Hematopoietic multipotent progenitor cell treated with erythropoietin and hydrocortisone succinate and interleukin-3 and kit ligand, for 4 days (in vitro differentiated cells): Measurements from ENCODE around the gene TLE7.

Experiments
- DNase-seq: peaks from one replicate; pipeline ENCODE4 v3.0.0-alpha.2; 2015

TLE7 gene

GRCh38 chr16:71443714-71444113 lies 1.9 kb upstream of the TLE7 start:
- no peak for DNase-seq

- peak; percentile 20 for DNase-seq
Measured at GRCh38 chr16:71441348-71442050, 355 bp downstream of the TLE7 start.

DNA sequence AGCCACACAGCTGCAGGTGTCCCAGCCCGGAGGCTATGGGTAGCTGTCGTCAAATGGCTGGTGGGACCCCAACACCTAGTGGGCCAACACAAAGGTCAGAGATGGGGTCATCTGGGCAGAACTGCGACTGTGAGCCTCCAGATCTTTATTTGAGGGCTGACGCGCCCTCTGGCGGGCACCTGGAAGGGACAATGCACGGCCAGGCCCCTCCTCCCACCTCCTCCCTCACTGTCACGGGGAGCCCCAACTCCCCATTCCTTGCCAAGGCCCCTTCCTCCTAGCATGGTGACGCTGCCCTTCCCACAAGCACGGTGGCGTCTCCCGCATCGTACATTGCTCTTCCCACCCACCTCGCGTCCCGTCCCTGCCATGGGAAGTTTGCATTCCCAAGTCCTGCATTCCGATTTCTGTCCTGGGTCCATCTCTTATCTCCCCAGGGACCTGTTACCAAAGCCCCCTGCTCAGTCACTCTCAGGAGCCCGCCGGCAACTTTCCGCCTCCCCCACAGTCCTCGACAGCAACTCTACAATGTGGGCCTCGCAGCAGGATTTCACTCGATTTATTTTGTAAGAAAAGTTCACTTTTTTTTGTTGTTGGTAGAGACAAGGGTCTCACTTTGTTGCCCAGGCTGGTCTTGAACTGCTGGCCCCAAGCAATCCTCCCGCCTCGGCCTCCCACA lies 1.0 kb downstream of the TLE7 start:
- peak; percentile 31 for DNase-seq

GRCh38 chr16:71439523-71439922 lies 2.3 kb downstream of the TLE7 start:
- DNase-seq: no peak

- DNase-seq: no peak
Measured at GRCh38 chr16:71436473-71436872, 5.4 kb downstream of the TLE7 start.

DNA sequence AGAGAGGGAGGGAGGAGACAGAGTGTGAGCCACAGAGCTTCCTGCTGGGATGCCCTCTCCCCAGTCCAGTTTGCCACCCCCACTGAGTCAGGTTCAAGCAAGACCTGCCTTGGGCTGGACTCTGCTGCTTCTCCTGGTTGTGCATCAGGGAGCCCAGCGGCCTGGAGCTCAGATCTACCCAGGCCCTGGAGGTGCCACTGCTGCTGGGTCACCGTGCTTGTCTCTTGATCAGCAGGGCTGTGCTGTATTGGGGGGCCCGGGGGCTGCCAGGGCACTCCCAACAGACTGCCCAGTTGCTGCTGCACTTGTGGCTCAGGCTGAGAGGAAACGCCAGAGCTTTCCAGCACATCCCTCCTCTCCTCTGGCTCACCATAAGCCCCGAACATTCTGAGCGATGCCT lies 8.9 kb downstream of the TLE7 start:
- DNase-seq: no peak

GRCh38 chr16:71431991-71432390 lies 9.9 kb downstream of the TLE7 start:
- DNase-seq: no peak

DNA sequence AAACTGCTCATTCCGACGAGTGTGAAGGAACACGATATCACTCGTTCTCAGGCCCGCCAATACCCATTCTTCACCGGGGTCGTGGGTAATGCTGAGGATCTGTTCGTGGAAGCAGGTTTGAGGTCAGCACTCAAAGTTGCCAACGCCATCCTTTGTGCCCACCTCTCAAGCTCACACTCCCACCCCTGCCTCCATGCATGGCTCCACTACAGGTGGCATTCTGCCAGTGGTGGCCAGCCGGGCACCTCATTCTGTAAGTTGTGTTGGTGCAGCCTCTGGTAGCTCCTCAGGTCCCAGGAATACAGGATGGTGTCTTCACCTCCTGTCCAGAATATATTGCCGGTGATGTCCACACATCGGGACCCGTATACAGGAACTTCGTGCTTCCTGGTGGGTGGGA lies 10.7 kb downstream of the TLE7 start:
- no peak for DNase-seq

DNA sequence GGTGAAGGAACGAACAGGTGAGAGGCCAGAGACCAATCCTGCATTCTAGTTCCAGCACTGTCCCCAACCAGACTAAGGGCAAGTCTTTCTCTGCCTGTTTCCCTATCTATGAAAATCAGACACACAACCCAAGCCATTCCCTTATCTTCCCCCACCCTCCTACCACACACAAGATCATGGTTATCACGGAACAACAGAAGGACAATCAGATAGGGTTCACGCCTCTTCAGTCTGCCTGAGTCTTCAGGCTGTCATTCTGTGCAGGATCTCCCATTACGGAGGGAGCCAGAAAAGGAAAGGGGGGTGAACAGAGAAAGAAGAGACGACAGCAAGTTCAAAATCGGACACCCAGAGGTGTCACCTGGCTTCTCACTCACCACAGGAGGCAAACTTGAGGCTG lies 11.1 kb downstream of the TLE7 start:
- DNase-seq: peak; percentile 78

- DNase-seq: no peak
Measured at GRCh38 chr16:71429581-71429980, 12.3 kb downstream of the TLE7 start.

GRCh38 chr16:71428883-71429282 lies 13.0 kb downstream of the TLE7 start:
- no peak for DNase-seq

DNA sequence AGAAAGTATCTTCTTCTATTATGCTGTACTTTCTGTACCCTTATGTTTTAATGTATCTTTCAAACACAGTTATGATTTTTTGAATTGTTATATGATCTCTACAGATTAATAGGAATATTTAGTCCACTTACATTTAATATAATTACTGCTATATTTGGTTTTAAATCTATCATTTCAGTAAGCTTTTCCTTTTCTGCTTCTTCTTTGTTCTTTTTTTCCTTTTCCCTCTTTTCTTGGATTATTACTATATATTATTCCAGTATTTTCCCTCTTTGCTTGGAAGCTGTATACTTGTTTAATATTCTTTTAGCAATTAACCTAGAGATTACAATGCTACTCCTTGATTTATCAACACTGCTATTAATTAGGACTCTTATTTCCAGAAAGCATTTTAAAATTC lies 13.5 kb downstream of the TLE7 start:
- no peak for DNase-seq

GRCh38 chr16:71426880-71427615 lies 14.8 kb downstream of the TLE7 start:
- DNase-seq: no peak

GRCh38 chr16:71426069-71426879 lies 15.6 kb downstream of the TLE7 start:
- peak; percentile 80 for DNase-seq

DNA sequence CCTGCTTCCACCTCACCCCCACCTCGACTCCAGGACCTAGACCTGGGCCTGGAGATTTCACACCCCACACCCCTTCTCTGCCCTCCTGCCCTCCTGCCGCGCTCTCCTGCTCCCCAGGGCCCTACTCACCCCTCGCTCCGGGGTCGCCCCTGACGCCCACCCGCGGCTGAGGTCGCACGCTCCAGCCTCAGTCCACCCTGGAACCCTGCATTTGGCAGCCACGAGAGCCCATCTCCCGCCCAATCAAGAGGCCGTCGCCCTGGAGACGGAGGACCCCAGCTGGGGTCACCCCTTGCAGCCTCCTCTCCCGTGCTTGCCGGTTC lies 16.1 kb downstream of the TLE7 start:
- no peak for DNase-seq

GRCh38 chr16:71424626-71425025 lies 17.2 kb downstream of the TLE7 start:
- DNase-seq: no peak

DNA sequence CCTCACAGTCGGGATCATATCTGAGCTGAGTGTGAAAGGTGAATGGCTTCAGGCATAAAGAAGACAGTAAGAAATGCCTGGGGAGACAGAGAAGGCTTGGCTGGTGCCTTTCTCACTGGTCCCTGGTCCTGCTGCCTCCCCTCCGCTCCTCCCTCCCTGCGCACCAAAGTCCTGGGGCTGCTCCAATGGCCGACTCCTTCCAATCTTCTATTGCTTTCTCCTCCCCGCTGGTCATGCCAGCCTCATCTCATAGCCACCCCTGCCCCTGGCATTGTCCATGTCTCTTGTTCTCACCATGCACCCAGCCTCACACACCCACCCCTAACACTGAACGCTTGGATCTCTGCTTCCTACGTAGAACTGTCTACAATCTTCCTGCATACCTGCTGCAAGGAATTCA lies 18.0 kb downstream of the TLE7 start:
- no peak for DNase-seq

- DNase-seq: no peak
Measured at GRCh38 chr16:71423016-71423415, 18.8 kb downstream of the TLE7 start.

DNA sequence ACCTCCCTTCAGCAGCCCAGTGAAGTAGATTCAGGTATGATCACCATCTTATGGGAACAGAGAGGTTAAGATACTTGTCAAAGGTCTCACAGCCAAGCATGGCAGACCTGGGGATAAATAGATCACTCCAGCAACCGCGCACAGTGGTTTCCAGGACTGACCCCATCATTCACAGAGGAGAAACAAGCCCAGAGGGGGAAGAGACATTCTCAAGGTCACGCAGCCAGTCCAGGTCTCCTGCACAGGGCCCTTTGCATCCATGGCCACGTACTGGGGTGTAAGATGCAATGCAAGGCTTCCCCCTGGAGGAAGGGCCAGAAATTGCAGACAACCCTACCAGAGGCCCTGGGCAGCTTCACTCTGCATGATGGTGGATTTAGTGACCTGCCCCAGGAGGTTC lies 19.9 kb downstream of the TLE7 start:
- DNase-seq: peak; percentile 72

DNA sequence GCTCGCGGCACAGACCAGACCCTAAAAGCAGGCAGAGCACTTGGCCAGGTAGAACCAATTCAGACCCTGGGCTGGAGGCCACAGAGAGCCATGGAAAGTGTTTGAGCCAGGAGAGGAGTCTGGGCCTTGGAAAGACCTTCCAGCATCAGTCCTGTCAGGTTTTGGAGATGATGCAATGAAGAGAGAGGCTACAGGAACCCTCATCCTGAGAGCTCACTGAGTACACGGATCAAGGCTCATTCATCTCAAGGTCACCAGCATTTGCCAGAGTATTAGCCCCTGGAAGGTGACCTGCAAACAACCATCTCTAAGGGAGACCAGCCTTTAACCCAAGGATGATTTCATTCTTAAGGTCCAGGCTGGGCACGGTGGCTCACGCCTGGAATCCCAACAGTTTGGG lies 27.8 kb downstream of the TLE7 start:
- no peak for DNase-seq

DNA sequence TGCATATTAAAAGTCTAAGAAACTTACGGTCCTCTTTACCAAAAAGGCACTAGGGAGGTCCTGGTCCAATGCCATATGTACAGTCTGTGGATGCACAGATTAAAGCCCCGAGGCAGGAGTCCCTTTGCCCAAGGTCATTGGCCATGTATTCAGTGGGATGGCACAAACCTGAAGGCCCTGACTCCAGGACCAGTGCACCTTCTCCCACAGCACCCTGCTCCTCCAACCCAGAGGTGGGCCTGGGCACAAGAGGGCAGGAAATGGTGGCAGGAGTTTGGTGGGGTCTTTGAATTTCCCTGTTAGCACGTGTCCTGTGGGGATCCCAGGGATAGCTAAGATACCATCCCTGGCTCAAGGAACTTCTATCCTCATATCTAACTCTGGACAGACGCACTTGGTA lies 28.5 kb downstream of the TLE7 start:
- DNase-seq: no peak

- DNase-seq: peak; percentile 79
Measured at GRCh38 chr16:71412270-71413160, 29.3 kb downstream of the TLE7 start.
